Spleen (tissue), 11 donors: Measurements from ENCODE around the gene EPDR1. TPM values are rescaled to one million over a fixed set of nuclear protein-coding genes. Genes with fewer than 3 reads are reported as not detected.

Experiments
- DNase-seq: peaks from one replicate; pipeline ENCODE4 v3.0.0-alpha.2; 2020
- H3K27ac ChIP-seq, 8 donors: fragments of 200-600 bp; sonication (generic) in 7 of 8; 1 replicate in 4 of 8; 2 replicates in 4 of 8; pipeline versions ENCODE4 v1.5.0 to v1.8.0; 2016 to 2021; ENCODE audit warnings: inconsistent platforms in 4 of 8, mild to moderate bottlenecking in 4 of 8, moderate library complexity in 1 of 8
- H3K27me3 ChIP-seq, 7 donors: fragments of 200-600 bp; sonication (generic) in 6 of 7; replicated peaks in 1 of 7; 1 replicate in 4 of 7; 2 replicates in 3 of 7; pipeline versions ENCODE4 v1.5.0 to v1.8.0; 2016 to 2021; ENCODE audit warnings: inconsistent platforms in 3 of 7, mild to moderate bottlenecking in 1 of 7
- H3K36me3 ChIP-seq, 6 donors: fragments of 200-600 bp; sonication (generic) in 5 of 6; 1 replicate in 4 of 6; 2 replicates in 2 of 6; pipeline versions ENCODE4 v1.5.0 to v1.8.0; 2016 to 2021; ENCODE audit warnings: inconsistent platforms in 2 of 6
- H3K4me1 ChIP-seq, 6 donors: fragments of 200-600 bp; sonication (generic) in 5 of 6; 1 replicate in 3 of 6; 2 replicates in 3 of 6; pipeline versions ENCODE4 v1.5.0 to v1.8.0; 2016 to 2021; ENCODE audit warnings: inconsistent platforms in 3 of 6
- H3K4me3 ChIP-seq, 8 donors: fragments of 200-600 bp; sonication (generic) in 7 of 8; 1 replicate in 4 of 8; 2 replicates in 4 of 8; pipeline versions ENCODE4 v1.5.0 to v1.8.0; 2016 to 2021; ENCODE audit warnings: inconsistent platforms in 4 of 8, mild to moderate bottlenecking in 4 of 8, moderate library complexity in 2 of 8
- H3K9me3 ChIP-seq, 8 donors: fragments of 200-600 bp; sonication (generic) in 7 of 8; 1 replicate in 4 of 8; 2 replicates in 4 of 8; pipeline versions ENCODE4 v1.5.0 to v1.8.0; 2016 to 2021; ENCODE audit warnings: inconsistent platforms in 4 of 8
- CTCF ChIP-seq, 11 experiments: fragments of 200-600 bp in 7 of 11; fragments of 450-650 bp in 4 of 11; sonication (generic) in 4 of 11; IDR thresholded peaks in 8 of 11; conservative IDR thresholded peaks in 3 of 11; 1 replicate in 7 of 11; 2 replicates in 4 of 11; pipeline versions ENCODE4 v1.4.0 to v1.8.0; 2016 to 2021; ENCODE audit warnings: antibody characterized with exemption in 11 of 11, inconsistent platforms in 4 of 11, mild to moderate bottlenecking in 1 of 11
- POLR2A ChIP-seq, 3 donors: fragments of 450-650 bp; IDR thresholded peaks; one replicate each; pipeline ENCODE4 v1.5.1; 2017; ENCODE audit warnings: antibody characterized with exemption in 3 of 3, mild to moderate bottlenecking in 1 of 3
- POLR2AphosphoS5 ChIP-seq, 3 donors: sonication (generic); formaldehyde crosslinking; IDR thresholded peaks; one replicate each; pipeline ENCODE4 v1.5.1; 2017; ENCODE audit warnings: antibody characterized with exemption in 3 of 3
- WGBS, 5 donors: extraction: QIAGEN DNeasy Blood & Tissue Kit in 3 of 5; methylation state at CpG; one replicate each; pipeline versions ENCODE4 v1.1.5 to v1.1.7; 2013 to 2018; 5-methylcytosine and 5-hydroxymethylcytosine counted together
- intact Hi-C: fragments of 100-400 bp; cut with DNase I; formaldehyde crosslinking; loops from one replicate; pipeline ENCODE4 v1.15.0; 2023; ENCODE audit warnings: low total_unique reads
- polyA plus RNA-seq, 3 donors: library from polyadenylated mRNA; stranded (reverse); fragments of 200-250 nt; gene quantifications; one replicate each; pipeline ENCODE4 v1.2.1, GENCODE V29; 2013
- total RNA-seq, 7 donors: library from RNA; depleted of rRNA in 3 of 7; stranded (reverse); fragments of >200 nt in 3 of 7; fragmentation: NEBNext Ultra II Directional in 4 of 7; extraction: Animal tissue kit (Norgen Biotek cat#: 25700) in 4 of 7; gene quantifications; one replicate each; pipeline versions ENCODE4 v1.1.0 to v1.2.1, GENCODE V29; 2016 to 2021
- donor health status: healthy with polysubstance abuse.
- donor health status: DM: no; HTN: no; CAD: no; lungs with moderate emphysema.
- donor health status: DM: no; HTN: no; CAD: no.
- donor health status: Bipolar disorder and iron deficiency.
- donor health status: healthy.
- donor health status: DM: no; HTN: no; CAD: no.
- donor health status: DM: yes; HTN: yes; CAD: no.

The EPDR1 gene
- total and polyA plus RNA-seq, 10 donors: 2.3 to 51.5 (median 14.2) TPM

DNA sequence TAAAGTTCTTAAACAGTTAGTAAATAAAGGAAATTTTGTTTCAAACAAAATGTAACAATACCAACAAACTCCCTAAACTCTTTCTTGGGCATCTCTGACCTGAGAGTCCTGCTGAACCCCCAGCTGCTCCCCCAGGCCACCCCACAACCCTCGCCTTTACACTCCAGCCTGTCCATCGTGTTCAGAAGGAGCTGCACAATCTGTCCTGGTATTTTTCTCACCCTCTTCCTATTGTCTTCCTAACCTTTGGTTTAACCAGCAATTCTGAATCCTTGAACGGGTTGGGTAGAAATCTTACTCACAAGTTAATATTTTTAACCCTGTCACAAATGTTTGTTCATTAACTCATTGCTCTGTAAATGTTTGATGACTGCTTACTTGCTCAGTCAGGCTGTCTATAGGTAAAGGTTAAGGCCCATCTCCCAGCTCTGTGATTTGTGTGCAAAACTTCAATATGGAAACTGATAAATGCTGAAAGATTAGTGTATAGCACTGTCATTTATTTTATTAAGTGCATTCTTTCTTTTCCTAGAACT is 20.7 kb upstream of the EPDR1 start:
- Histone ChIP-seq H3K4me3 (no peak overlapping the region), H3K27me3 (no peaks in the 10 kb centered on the region), H3K36me3 (peaks cover 0 to 7% (median 0%) of the 10 kb centered on the region in 6 donors), H3K4me1 (peaks cover 0 to 8% (median 2%) of the 10 kb centered on the region in 6 donors), H3K9me3 (no peaks in the 10 kb centered on the region), H3K27ac (no peak overlapping the region)
- DNase-seq: no peak
- 68 to 86% (median 83%) methylated on average over 3 of the region's 3 CpGs for WGBS, 5 donors
- intact Hi-C loops: no loop called here
- TF ChIP-seq CTCF (IDR thresholded peaks at IDR 0.05 in 8 of 11, conservative IDR thresholded peaks at IDR 0.05 in 3 of 11) (no peak), POLR2AphosphoS5 (IDR thresholded peaks at IDR 0.05) (no peak), POLR2A (IDR thresholded peaks at IDR 0.05) (no peak)

- no peak for DNase-seq
- H3K27me3 ChIP-seq: no peaks in the 10 kb centered on the region
- intact Hi-C loops: no loop called here
- H3K36me3 ChIP-seq: peaks cover 0 to 7% (median 0%) of the 10 kb centered on the region in 6 donors
- H3K9me3 ChIP-seq: no peaks in the 10 kb centered on the region
- H3K27ac ChIP-seq: peak overlapping the region in 1 of 8 donors; percentile 18
- peaks cover 0 to 8% (median 2%) of the 10 kb centered on the region in 6 donors for H3K4me1 ChIP-seq
- peak in 6 of 11 experiments; percentile 17 to 46 (median 33) for TF ChIP-seq CTCF (IDR thresholded peaks at IDR 0.05 in 8 of 11, conservative IDR thresholded peaks at IDR 0.05 in 3 of 11)
- no peak for TF ChIP-seq POLR2A (IDR thresholded peaks at IDR 0.05)
- H3K4me3 ChIP-seq: no peak overlapping the region
- 22 to 31% (median 24%) methylated on average over 6 of the region's 6 CpGs for WGBS, 5 donors
Measured at GRCh38 chr7:37901236-37901827, 19.1 kb upstream of the EPDR1 start.

- Histone ChIP-seq H3K27ac (peak overlapping the region in 1 of 8 donors; percentile 18), H3K9me3 (no peaks in the 10 kb centered on the region), H3K36me3 (peaks cover 0 to 2% (median 0%) of the 10 kb centered on the region in 6 donors), H3K4me1 (peaks cover 0 to 8% (median 2%) of the 10 kb centered on the region in 6 donors), H3K27me3 (no peaks in the 10 kb centered on the region), H3K4me3 (no peak overlapping the region)
- WGBS, 5 donors: 71 to 96% (median 87%) methylated on average over 2 of the region's 2 CpGs
- intact Hi-C loops: no loop called here
- no peak for DNase-seq
- no peak for TF ChIP-seq POLR2A (IDR thresholded peaks at IDR 0.05)
- TF ChIP-seq POLR2AphosphoS5 (IDR thresholded peaks at IDR 0.05): no peak
- TF ChIP-seq CTCF (IDR thresholded peaks at IDR 0.05 in 8 of 11, conservative IDR thresholded peaks at IDR 0.05 in 3 of 11): no peak
Measured at GRCh38 chr7:37901890-37902524, 18.4 kb upstream of the EPDR1 start.

GRCh38 chr7:37908221-37908788 is 12.1 kb upstream of the EPDR1 start:
- DNase-seq: no peak
- H3K4me3 ChIP-seq: no peak overlapping the region
- intact Hi-C loops: no loop called here
- no peaks in the 10 kb centered on the region for H3K36me3 ChIP-seq
- no peaks in the 10 kb centered on the region for H3K4me1 ChIP-seq
- H3K9me3 ChIP-seq: no peaks in the 10 kb centered on the region
- 92 to 100% (median 94%) methylated on average over 1 of the region's 1 CpG for WGBS, 5 donors
- no peak overlapping the region for H3K27ac ChIP-seq
- peaks cover 0 to 4% (median 0%) of the 10 kb centered on the region in 7 donors for H3K27me3 ChIP-seq
- TF ChIP-seq POLR2A (IDR thresholded peaks at IDR 0.05): no peak
- TF ChIP-seq POLR2AphosphoS5 (IDR thresholded peaks at IDR 0.05): no peak
- no peak for TF ChIP-seq CTCF (IDR thresholded peaks at IDR 0.05 in 8 of 11, conservative IDR thresholded peaks at IDR 0.05 in 3 of 11)
